Stimulated activated naive CD8-positive, alpha-beta T cell treated with anti-CD3 and anti-CD28 coated beads, Interleukin-15, amount 100 ng/mL, for 72 hours (primary cell): ENCODE data around the gene B3GALNT2.

Source experiments
- ATAC-seq: fragments of 150-1000 bp; cut with Tn5 transposase; 2 replicates; pipeline ENCODE4 v1.10.0; 2021; ENCODE audit warnings: mild to moderate bottlenecking, moderate library complexity
- DNase-seq, 2 donors: peaks; one replicate each; pipeline ENCODE4 v3.0.0; 2021 to 2022
- H3K27ac Mint-ChIP-seq, 2 donors: one replicate each; pipeline ENCODE4 v1.8.0; 2022; ENCODE audit warnings: mild to moderate bottlenecking in 2 of 2, mixed read lengths in 2 of 2, moderate library complexity in 2 of 2
- H3K27me3 Mint-ChIP-seq: one replicate; pipeline ENCODE4 v1.8.0; 2022; ENCODE audit warnings: mixed read lengths
- H3K4me1 Mint-ChIP-seq: one replicate; pipeline ENCODE4 v1.8.0; 2022; ENCODE audit warnings: mild to moderate bottlenecking, mixed read lengths
- H3K4me3 Mint-ChIP-seq, 2 donors: one replicate each; pipeline ENCODE4 v1.8.0; 2022; ENCODE audit warnings: mild to moderate bottlenecking in 2 of 2, mixed read lengths in 2 of 2, moderate library complexity in 1 of 2
- H3K9me3 Mint-ChIP-seq, 2 donors: one replicate each; pipeline ENCODE4 v1.8.0; 2022; ENCODE audit warnings: mixed read lengths in 2 of 2

Gene B3GALNT2

GRCh38 chr1:235442788-235443429 is 61.3 kb downstream of the B3GALNT2 start:
- Mint-ChIP-seq H3K4me3 (no peak overlapping the region), H3K27ac (peak overlapping the region; percentile 54), H3K4me1 (no peaks in the 10 kb centered on the region), H3K27me3 (no peaks in the 10 kb centered on the region), H3K9me3 (no peaks in the 10 kb centered on the region)
- DNase-seq = no peak
- ATAC-seq = no peak

DNA sequence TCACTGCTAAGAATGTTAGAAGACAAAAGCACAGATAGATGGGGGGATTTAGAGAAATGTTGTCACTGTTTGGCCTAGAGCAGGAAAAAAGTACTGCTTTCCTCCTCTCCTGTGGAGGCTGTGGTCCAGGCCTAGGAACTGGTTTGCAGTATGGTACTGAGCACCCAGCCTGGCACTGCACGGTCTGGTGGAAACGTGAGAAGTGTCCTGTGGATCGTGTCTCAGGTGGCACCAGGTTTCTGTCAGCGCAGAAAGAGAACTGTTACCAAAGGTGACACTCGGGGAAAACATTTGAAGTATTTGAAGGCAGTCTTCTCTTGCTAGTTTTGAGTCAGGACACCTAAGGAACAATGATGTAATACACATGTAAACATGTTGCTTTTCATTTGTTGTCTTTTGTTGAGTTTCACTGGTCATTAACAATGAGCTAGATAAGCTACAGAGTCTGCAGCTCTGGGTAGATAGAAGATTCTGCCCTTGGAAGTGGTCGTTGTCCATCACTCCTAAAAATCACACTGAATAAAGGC is 63.0 kb downstream of the B3GALNT2 start:
- Mint-ChIP-seq H3K27ac (no peak overlapping the region), H3K4me3 (no peak overlapping the region), H3K9me3 (no peaks in the 10 kb centered on the region), H3K4me1 (no peaks in the 10 kb centered on the region), H3K27me3 (no peaks in the 10 kb centered on the region)
- ATAC-seq (no peak), DNase-seq (no peak)

- DNase-seq (no peak), ATAC-seq (no peak)
- H3K27me3 Mint-ChIP-seq = no peaks in the 10 kb centered on the region
- H3K27ac Mint-ChIP-seq = no peak overlapping the region
- no peak overlapping the region for H3K4me3 Mint-ChIP-seq
- H3K4me1 Mint-ChIP-seq = no peaks in the 10 kb centered on the region
- H3K9me3 Mint-ChIP-seq = no peaks in the 10 kb centered on the region
Measured at GRCh38 chr1:235434001-235434400, 70.3 kb downstream of the B3GALNT2 start.

GRCh38 chr1:235430991-235431390 is 73.3 kb downstream of the B3GALNT2 start:
- Mint-ChIP-seq H3K27ac (no peak overlapping the region), H3K27me3 (no peaks in the 10 kb centered on the region), H3K4me1 (peaks cover 2% of the 10 kb centered on the region), H3K9me3 (no peaks in the 10 kb centered on the region), H3K4me3 (no peak overlapping the region)
- DNase-seq (no peak), ATAC-seq (no peak)

- Mint-ChIP-seq H3K27me3 (no peaks in the 10 kb centered on the region), H3K9me3 (no peaks in the 10 kb centered on the region), H3K4me1 (peaks cover 16% of the 10 kb centered on the region), H3K27ac (no peak overlapping the region), H3K4me3 (no peak overlapping the region)
- no peak for DNase-seq
- no peak for ATAC-seq
Measured at GRCh38 chr1:235429143-235429542, 75.1 kb downstream of the B3GALNT2 start.

GRCh38 chr1:235427447-235427846 is 76.8 kb downstream of the B3GALNT2 start:
- no peak for ATAC-seq
- DNase-seq = no peak
- no peak overlapping the region for H3K27ac Mint-ChIP-seq

GRCh38 chr1:235426680-235427079 is 77.6 kb downstream of the B3GALNT2 start:
- Mint-ChIP-seq H3K4me1 (peaks cover 40% of the 10 kb centered on the region), H3K27ac (no peak overlapping the region), H3K9me3 (no peaks in the 10 kb centered on the region), H3K4me3 (no peak overlapping the region), H3K27me3 (no peaks in the 10 kb centered on the region)
- ATAC-seq (no peak), DNase-seq (no peak)

More at GRCh38 chr1:235427447-235427846, 76.8 kb downstream of the B3GALNT2 start:
- Mint-ChIP-seq H3K27me3 (no peaks in the 10 kb centered on the region), H3K4me3 (no peak overlapping the region), H3K4me1 (peaks cover 33% of the 10 kb centered on the region), H3K9me3 (no peaks in the 10 kb centered on the region)

DNA sequence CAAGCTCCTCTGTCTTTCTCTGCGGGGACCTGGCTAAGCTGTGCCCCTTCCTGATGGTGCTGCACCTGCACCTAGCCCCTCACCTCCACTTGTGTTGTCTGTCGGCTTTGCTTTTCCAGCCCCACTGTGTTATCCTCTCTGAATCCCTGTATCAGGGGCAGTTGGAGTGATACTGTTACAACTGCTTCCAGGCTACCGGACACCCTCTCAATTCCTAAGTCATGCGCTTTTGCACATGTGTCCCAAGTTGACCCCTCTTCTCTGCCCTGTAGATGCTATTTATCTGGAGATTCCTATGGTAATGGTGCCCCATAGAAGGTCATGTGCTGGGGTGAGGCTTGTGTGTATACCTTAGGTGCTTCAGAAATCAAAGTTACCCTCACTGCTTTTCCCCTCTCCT is 78.1 kb downstream of the B3GALNT2 start:
- H3K4me3 Mint-ChIP-seq = no peak overlapping the region
- DNase-seq (no peak), ATAC-seq (no peak)
- H3K27me3 Mint-ChIP-seq = no peaks in the 10 kb centered on the region
- no peak overlapping the region for H3K27ac Mint-ChIP-seq
- no peaks in the 10 kb centered on the region for H3K9me3 Mint-ChIP-seq
- H3K4me1 Mint-ChIP-seq = peaks cover 45% of the 10 kb centered on the region

- Mint-ChIP-seq H3K4me1 (peaks cover 45% of the 10 kb centered on the region), H3K27ac (no peak overlapping the region), H3K4me3 (no peak overlapping the region), H3K9me3 (no peaks in the 10 kb centered on the region), H3K27me3 (no peaks in the 10 kb centered on the region)
- no peak for ATAC-seq
- DNase-seq = no peak
Measured at GRCh38 chr1:235425357-235425756, 78.9 kb downstream of the B3GALNT2 start.

GRCh38 chr1:235424092-235424491 is 80.2 kb downstream of the B3GALNT2 start:
- Mint-ChIP-seq H3K4me1 (peaks cover 45% of the 10 kb centered on the region), H3K27me3 (no peaks in the 10 kb centered on the region), H3K9me3 (no peaks in the 10 kb centered on the region), H3K4me3 (peak overlapping the region in 1 of 2 donors; percentile 26), H3K27ac (no peak overlapping the region)
- DNase-seq = no peak
- no peak for ATAC-seq

DNA sequence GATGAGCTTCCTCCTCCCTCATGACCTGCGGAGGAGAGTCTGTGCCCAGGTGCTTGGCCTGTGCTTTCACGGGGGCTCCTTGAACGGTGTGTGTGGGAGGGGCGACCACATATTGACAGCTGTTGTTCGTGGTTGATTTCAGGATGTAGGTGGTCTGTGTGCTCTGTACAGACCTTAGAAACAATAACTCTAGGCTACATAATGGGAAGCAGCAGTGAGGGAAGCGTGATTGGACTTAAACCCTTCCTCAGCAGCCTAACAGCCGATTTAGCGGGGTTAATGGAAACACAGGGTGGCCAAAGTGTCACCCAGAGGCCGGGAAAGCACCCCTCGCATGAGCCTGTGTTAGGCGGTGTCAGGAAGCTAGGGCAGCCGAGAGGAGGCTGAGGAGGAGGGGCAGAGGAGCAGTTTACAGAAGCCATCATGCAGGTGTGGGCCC is 81.0 kb downstream of the B3GALNT2 start:
- H3K27me3 Mint-ChIP-seq = no peaks in the 10 kb centered on the region
- H3K4me1 Mint-ChIP-seq = peaks cover 45% of the 10 kb centered on the region
- DNase-seq = peak; percentile 32 to 49
- H3K9me3 Mint-ChIP-seq = no peaks in the 10 kb centered on the region
- H3K27ac Mint-ChIP-seq = peak overlapping the region; percentile 23 to 38
- peak overlapping the region; percentile 42 to 80 for H3K4me3 Mint-ChIP-seq
- ATAC-seq = peak; percentile 94

- Mint-ChIP-seq H3K4me3 (no peak overlapping the region), H3K4me1 (peaks cover 45% of the 10 kb centered on the region), H3K9me3 (no peaks in the 10 kb centered on the region), H3K27ac (no peak overlapping the region), H3K27me3 (no peaks in the 10 kb centered on the region)
- ATAC-seq (no peak), DNase-seq (no peak)
Measured at GRCh38 chr1:235421751-235422150, 82.5 kb downstream of the B3GALNT2 start.

GRCh38 chr1:235417086-235417697 is 87.1 kb downstream of the B3GALNT2 start:
- no peaks in the 10 kb centered on the region for H3K9me3 Mint-ChIP-seq
- ATAC-seq = peak; percentile 60
- H3K27me3 Mint-ChIP-seq = no peaks in the 10 kb centered on the region
- no peak overlapping the region for H3K4me3 Mint-ChIP-seq
- peaks cover 13% of the 10 kb centered on the region for H3K4me1 Mint-ChIP-seq
- no peak overlapping the region for H3K27ac Mint-ChIP-seq
- DNase-seq = peak; percentile 61 to 62

GRCh38 chr1:235416662-235417049 is 87.6 kb downstream of the B3GALNT2 start:
- ATAC-seq = no peak
- no peaks in the 10 kb centered on the region for H3K27me3 Mint-ChIP-seq
- no peaks in the 10 kb centered on the region for H3K9me3 Mint-ChIP-seq
- DNase-seq = no peak
- H3K4me3 Mint-ChIP-seq = no peak overlapping the region
- H3K27ac Mint-ChIP-seq = no peak overlapping the region
- peaks cover 13% of the 10 kb centered on the region for H3K4me1 Mint-ChIP-seq

- Mint-ChIP-seq H3K27ac (no peak overlapping the region), H3K4me1 (peaks cover 10% of the 10 kb centered on the region), H3K4me3 (no peak overlapping the region), H3K9me3 (no peaks in the 10 kb centered on the region), H3K27me3 (no peaks in the 10 kb centered on the region)
- ATAC-seq = peak; percentile 85
- peak; percentile 43 to 66 for DNase-seq
Measured at GRCh38 chr1:235415008-235415904, 89.0 kb downstream of the B3GALNT2 start.
